Erythroblast (primary cell): ENCODE data around the gene CLMN.

Experiments used
- GATA1 ChIP-seq: IDR thresholded peaks from 2 replicates; pipeline ENCODE4 v1.6.1; 2011; ENCODE audit warnings: low read depth, mild to moderate bottlenecking, control low read depth, low read length, moderate library complexity
- POLR2A ChIP-seq: IDR thresholded peaks from 2 replicates; pipeline ENCODE4 v1.6.1; 2011; ENCODE audit warnings: mild to moderate bottlenecking, low read length

- TF ChIP-seq POLR2A (no peak), GATA1 (no peak)
Measured at GRCh38 chr14:95315156-95315555, 4.6 kb downstream of the CLMN start.
